Measurements from ENCODE around the gene CHL1. TPM values are rescaled to one million over a fixed set of nuclear protein-coding genes. Genes with fewer than 3 reads are reported as not detected.

CHL1 gene
- total and polyA plus RNA-seq, 2 donors (not counting 1 experiment from before 2014, with no cell fraction given): 0.01 to 0.33 TPM

- Histone ChIP-seq H3K27ac (ENCODE audit: insufficient read depth, low read length) (no peak overlapping the region), H3K79me2 (ENCODE audit: control insufficient read depth, insufficient read depth, low read length) (no peaks in the 10 kb centered on the region), H2AFZ (ENCODE audit: low read length) (no peak overlapping the region), H4K20me1 (ENCODE audit: control insufficient read depth, extremely low read depth, insufficient read depth, low read length) (no peaks in the 10 kb centered on the region), H3K36me3 (ENCODE audit: control insufficient read depth, insufficient read depth, low read length) (no peaks in the 10 kb centered on the region), H3K9me3 (ENCODE audit: control insufficient read depth, insufficient read depth, low read depth, low read length) (no peaks in the 10 kb centered on the region), H3K4me2 (ENCODE audit: extremely low read depth, insufficient read depth, low read length) (no peak overlapping the region), H3K4me1 (ENCODE audit: control insufficient read depth, extremely low read depth, insufficient read depth, low read length) (no peaks in the 10 kb centered on the region), H3K4me3 (replicated peaks in 1 of 4; ENCODE audit: control extremely low read depth in 1 of 4, insufficient read depth in 1 of 4, low read depth in 3 of 4, low read length in 4 of 4) (no peak overlapping the region), H3K9ac (ENCODE audit: insufficient read depth, low read length) (no peak overlapping the region), H3K27me3 (ENCODE audit: control insufficient read depth, insufficient read depth, low read length) (no peaks in the 10 kb centered on the region)
- no peak for DNase-seq (ENCODE audit: low read depth in 2 of 2)
- TF ChIP-seq CTCF (conservative IDR thresholded peaks at IDR 0.05 in 1 of 2, IDR thresholded peaks at IDR 0.05 in 1 of 2; ENCODE audit: low read depth in 1 of 2, low read length in 2 of 2) (no peak), EZH2 (IDR thresholded peaks at IDR 0.05; ENCODE audit: low read length, missing control alignments) (no peak)
Observed at GRCh38 chr3:324423-324822, 127.9 kb downstream of the CHL1 start.

- DNase-seq (ENCODE audit: low read depth in 2 of 2): no peak
- Histone ChIP-seq H3K9me3 (ENCODE audit: control insufficient read depth, insufficient read depth, low read depth, low read length) (no peaks in the 10 kb centered on the region), H3K27ac (ENCODE audit: insufficient read depth, low read length) (no peak overlapping the region), H3K79me2 (ENCODE audit: control insufficient read depth, insufficient read depth, low read length) (no peaks in the 10 kb centered on the region), H2AFZ (ENCODE audit: low read length) (no peak overlapping the region), H3K4me2 (ENCODE audit: extremely low read depth, insufficient read depth, low read length) (no peak overlapping the region), H3K36me3 (ENCODE audit: control insufficient read depth, insufficient read depth, low read length) (no peaks in the 10 kb centered on the region), H3K27me3 (ENCODE audit: control insufficient read depth, insufficient read depth, low read length) (no peaks in the 10 kb centered on the region), H3K9ac (ENCODE audit: insufficient read depth, low read length) (no peak overlapping the region), H3K4me1 (ENCODE audit: control insufficient read depth, extremely low read depth, insufficient read depth, low read length) (no peaks in the 10 kb centered on the region), H4K20me1 (ENCODE audit: control insufficient read depth, extremely low read depth, insufficient read depth, low read length) (no peaks in the 10 kb centered on the region), H3K4me3 (replicated peaks in 1 of 4; ENCODE audit: control extremely low read depth in 1 of 4, insufficient read depth in 1 of 4, low read depth in 3 of 4, low read length in 4 of 4) (no peak overlapping the region)
- TF ChIP-seq EZH2 (IDR thresholded peaks at IDR 0.05; ENCODE audit: low read length, missing control alignments): no peak
- no peak for TF ChIP-seq CTCF (conservative IDR thresholded peaks at IDR 0.05 in 1 of 2, IDR thresholded peaks at IDR 0.05 in 1 of 2; ENCODE audit: low read depth in 1 of 2, low read length in 2 of 2)
Observed at GRCh38 chr3:325495-325894, 128.9 kb downstream of the CHL1 start.

- Histone ChIP-seq H3K4me2 (ENCODE audit: extremely low read depth, insufficient read depth, low read length) (no peak overlapping the region), H3K4me1 (ENCODE audit: control insufficient read depth, extremely low read depth, insufficient read depth, low read length) (no peaks in the 10 kb centered on the region)
Observed at GRCh38 chr3:330494-331115, 134.0 kb downstream of the CHL1 start.

More at GRCh38 chr3:330494-331115, 134.0 kb downstream of the CHL1 start:
- no peaks in the 10 kb centered on the region for H3K36me3 ChIP-seq (ENCODE audit: control insufficient read depth, insufficient read depth, low read length)
- no peak for TF ChIP-seq EZH2 (IDR thresholded peaks at IDR 0.05; ENCODE audit: low read length, missing control alignments)
- no peak for TF ChIP-seq CTCF (conservative IDR thresholded peaks at IDR 0.05 in 1 of 2, IDR thresholded peaks at IDR 0.05 in 1 of 2; ENCODE audit: low read depth in 1 of 2, low read length in 2 of 2)
- H2AFZ ChIP-seq (ENCODE audit: low read length): no peak overlapping the region
- no peaks in the 10 kb centered on the region for H3K9me3 ChIP-seq (ENCODE audit: control insufficient read depth, insufficient read depth, low read depth, low read length)
- H3K27me3 ChIP-seq (ENCODE audit: control insufficient read depth, insufficient read depth, low read length): no peaks in the 10 kb centered on the region
- no peak overlapping the region for H3K27ac ChIP-seq (ENCODE audit: insufficient read depth, low read length)
- no peak overlapping the region for H3K9ac ChIP-seq (ENCODE audit: insufficient read depth, low read length)
- H4K20me1 ChIP-seq (ENCODE audit: control insufficient read depth, extremely low read depth, insufficient read depth, low read length): no peaks in the 10 kb centered on the region
- no peaks in the 10 kb centered on the region for H3K79me2 ChIP-seq (ENCODE audit: control insufficient read depth, insufficient read depth, low read length)
- H3K4me3 ChIP-seq (replicated peaks in 1 of 4; ENCODE audit: control extremely low read depth in 1 of 4, insufficient read depth in 1 of 4, low read depth in 3 of 4, low read length in 4 of 4): no peak overlapping the region
- no peak for DNase-seq (ENCODE audit: low read depth in 2 of 2)

All from fibroblast of lung (primary cell).